ENCODE results near the gene SERTAD2.

DNA sequence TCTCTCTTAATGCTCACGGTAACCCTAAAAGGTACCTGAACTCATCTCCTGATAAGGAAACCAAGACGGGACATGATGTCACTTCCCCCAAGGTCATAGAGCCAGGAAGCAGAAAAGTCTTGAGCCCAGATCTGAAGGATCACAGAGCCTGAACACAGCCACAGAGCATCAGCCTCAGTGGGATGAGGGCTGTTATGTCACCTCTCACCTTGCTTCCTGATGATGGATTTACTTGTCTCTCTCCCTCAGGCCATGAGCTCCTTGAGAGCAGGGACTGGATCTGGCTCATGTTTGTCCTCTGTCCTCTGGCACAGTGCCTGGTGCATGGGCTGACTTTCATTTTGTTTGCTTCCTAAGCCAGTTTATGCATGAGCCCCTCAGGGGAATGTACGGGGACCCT, 54.2 kb downstream of the SERTAD2 start:
- TF ChIP-seq, protein P1, sequence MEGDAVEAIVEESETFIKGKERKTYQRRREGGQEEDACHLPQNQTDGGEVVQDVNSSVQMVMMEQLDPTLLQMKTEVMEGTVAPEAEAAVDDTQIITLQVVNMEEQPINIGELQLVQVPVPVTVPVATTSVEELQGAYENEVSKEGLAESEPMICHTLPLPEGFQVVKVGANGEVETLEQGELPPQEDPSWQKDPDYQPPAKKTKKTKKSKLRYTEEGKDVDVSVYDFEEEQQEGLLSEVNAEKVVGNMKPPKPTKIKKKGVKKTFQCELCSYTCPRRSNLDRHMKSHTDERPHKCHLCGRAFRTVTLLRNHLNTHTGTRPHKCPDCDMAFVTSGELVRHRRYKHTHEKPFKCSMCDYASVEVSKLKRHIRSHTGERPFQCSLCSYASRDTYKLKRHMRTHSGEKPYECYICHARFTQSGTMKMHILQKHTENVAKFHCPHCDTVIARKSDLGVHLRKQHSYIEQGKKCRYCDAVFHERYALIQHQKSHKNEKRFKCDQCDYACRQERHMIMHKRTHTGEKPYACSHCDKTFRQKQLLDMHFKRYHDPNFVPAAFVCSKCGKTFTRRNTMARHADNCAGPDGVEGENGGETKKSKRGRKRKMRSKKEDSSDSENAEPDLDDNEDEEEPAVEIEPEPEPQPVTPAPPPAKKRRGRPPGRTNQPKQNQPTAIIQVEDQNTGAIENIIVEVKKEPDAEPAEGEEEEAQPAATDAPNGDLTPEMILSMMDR (conservative IDR thresholded peaks at IDR 0.05; ENCODE audit: low read depth, low read length): no peak
- no peak for TF ChIP-seq EZH2 (IDR thresholded peaks at IDR 0.05; ENCODE audit: low read length, unreplicated experiment)

Data from PC-3 (cell line).